ENCODE results near the gene KARS1.
A peak's percentile ranks its signal among the peaks of the same experiment; 100 is the strongest.
"Not testable (repeated sequence)": the region's sequence is repeated elsewhere in the genome, so short reads cannot be mapped to it uniquely, and the experiment has no call there.

The KARS1 gene

GRCh38 chr16:75624921-75625334 is 22.5 kb downstream of the KARS1 start:
- DNase-seq = no peak

- DNase-seq = peak; percentile 67 to 96 (median 94)
Measured at GRCh38 chr16:75622761-75623605, 24.5 kb downstream of the KARS1 start, which contains the start of gene ADAT1. Gene ADAT1, minus strand, starts transcription at chr16:75623281. Its CDS starts 2,482 bp downstream, at chr16:75620799.

GRCh38 chr16:75621170-75621477 is 26.3 kb downstream of the KARS1 start:
- DNase-seq = no peak

- DNase-seq = no peak
Measured at GRCh38 chr16:75620326-75621169, 26.9 kb downstream of the KARS1 start.

- no peak for DNase-seq
Measured at GRCh38 chr16:75618780-75619179, 28.7 kb downstream of the KARS1 start.

GRCh38 chr16:75617121-75617520 is 30.3 kb downstream of the KARS1 start:
- DNase-seq = no peak

GRCh38 chr16:75616521-75617010 is 30.9 kb downstream of the KARS1 start:
- DNase-seq = no peak

- DNase-seq = no peak
Measured at GRCh38 chr16:75615619-75616018, 31.8 kb downstream of the KARS1 start.

- no peak for DNase-seq
Measured at GRCh38 chr16:75614066-75614897, 33.2 kb downstream of the KARS1 start.

- DNase-seq = no peak
Measured at GRCh38 chr16:75606507-75606906, 41.0 kb downstream of the KARS1 start.

GRCh38 chr16:75603241-75603640 is 44.2 kb downstream of the KARS1 start:
- DNase-seq = no peak

- DNase-seq = no peak
Measured at GRCh38 chr16:75599452-75600277, 47.8 kb downstream of the KARS1 start.

GRCh38 chr16:75593825-75594820 is 53.3 kb downstream of the KARS1 start:
- no peak for DNase-seq

- no peak for DNase-seq
Measured at GRCh38 chr16:75593308-75593707, 54.2 kb downstream of the KARS1 start.

- not testable (repeated sequence) for DNase-seq
Measured at GRCh38 chr16:75591927-75592326, 55.5 kb downstream of the KARS1 start.

GRCh38 chr16:75590920-75591843 is 56.3 kb downstream of the KARS1 start:
- peak in 11 of 14 donors; percentile 8 to 54 (median 28) for DNase-seq

GRCh38 chr16:75589306-75589705 is 58.2 kb downstream of the KARS1 start:
- DNase-seq = peak in 7 of 14 donors; percentile 10 to 64 (median 34)

- no peak for DNase-seq
Measured at GRCh38 chr16:75588716-75589115, 58.7 kb downstream of the KARS1 start.

GRCh38 chr16:75584108-75584507 is 63.4 kb downstream of the KARS1 start:
- DNase-seq = no peak

Data from C1 segment of cervical spinal cord (tissue), 14 donors.